Chondrocyte (in vitro differentiated cells): Measurements from ENCODE around the gene SVEP1. TPM values are rescaled to one million over a fixed set of nuclear protein-coding genes. Genes with fewer than 3 reads are reported as not detected.

Source experiments
- DNase-seq: peaks from one replicate; pipeline ENCODE4 v3.0.0; 2021; ENCODE audit warnings: mixed read lengths, low spot score
- H3K27ac Mint-ChIP-seq: one replicate; pipeline ENCODE4 v1.8.0; 2021; ENCODE audit warnings: mild to moderate bottlenecking, moderate library complexity, mixed read lengths; ENCODE audit not compliant: unreplicated experiment
- H3K27me3 Mint-ChIP-seq: 2 replicates; pipeline ENCODE4 v1.8.0; 2021; ENCODE audit warnings: low read depth, mixed read lengths
- H3K36me3 Mint-ChIP-seq: 2 replicates; pipeline ENCODE4 v1.8.0; 2021; ENCODE audit warnings: low read depth, mixed read lengths
- H3K4me1 Mint-ChIP-seq: 2 replicates; pipeline ENCODE4 v1.8.0; 2021; ENCODE audit warnings: low read depth, mild to moderate bottlenecking, mixed read lengths
- H3K4me3 Mint-ChIP-seq: one replicate; pipeline ENCODE4 v1.8.0; 2021; ENCODE audit warnings: mild to moderate bottlenecking, moderate library complexity, mixed read lengths; ENCODE audit not compliant: unreplicated experiment
- H3K9me3 Mint-ChIP-seq: 2 replicates; pipeline ENCODE4 v1.8.0; 2021; ENCODE audit warnings: low read depth, mixed read lengths
- total RNA-seq: library from RNA; stranded (reverse); gene quantifications from 3 replicates; pipeline ENCODE4 v1.2.1, GENCODE V29; 2021
- TF ChIP-seq, protein P1 (sequence below): fragments of 200-600 bp; sonication (generic); IDR thresholded peaks from 2 replicates; pipeline ENCODE4 v1.5.0; 2021; ENCODE audit warnings: antibody characterized with exemption, mild to moderate bottlenecking, moderate library complexity

The SVEP1 gene
- total RNA-seq, 1 donor from 2014 or later = 0.72 TPM

DNA sequence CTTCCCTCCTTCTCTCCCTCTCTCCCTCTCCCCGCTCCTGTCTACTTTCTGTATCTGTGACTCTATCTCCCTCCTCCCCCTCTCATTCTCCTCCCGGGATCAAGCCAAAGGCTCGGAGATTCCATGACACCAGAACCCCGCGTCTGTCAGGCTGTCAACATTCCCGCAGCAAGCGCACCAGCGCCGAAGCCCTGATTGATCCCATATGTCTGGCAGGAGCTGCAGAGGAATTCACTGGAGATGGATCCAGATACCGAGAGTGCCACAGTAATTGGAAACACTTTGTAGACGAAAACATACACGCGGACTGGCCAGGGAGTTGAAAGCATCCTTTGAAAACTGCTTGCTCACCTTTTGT, 300 bp upstream of the SVEP1 start:
- H3K36me3 Mint-ChIP-seq = no peaks in the 10 kb centered on the region
- TF ChIP-seq, protein P1, sequence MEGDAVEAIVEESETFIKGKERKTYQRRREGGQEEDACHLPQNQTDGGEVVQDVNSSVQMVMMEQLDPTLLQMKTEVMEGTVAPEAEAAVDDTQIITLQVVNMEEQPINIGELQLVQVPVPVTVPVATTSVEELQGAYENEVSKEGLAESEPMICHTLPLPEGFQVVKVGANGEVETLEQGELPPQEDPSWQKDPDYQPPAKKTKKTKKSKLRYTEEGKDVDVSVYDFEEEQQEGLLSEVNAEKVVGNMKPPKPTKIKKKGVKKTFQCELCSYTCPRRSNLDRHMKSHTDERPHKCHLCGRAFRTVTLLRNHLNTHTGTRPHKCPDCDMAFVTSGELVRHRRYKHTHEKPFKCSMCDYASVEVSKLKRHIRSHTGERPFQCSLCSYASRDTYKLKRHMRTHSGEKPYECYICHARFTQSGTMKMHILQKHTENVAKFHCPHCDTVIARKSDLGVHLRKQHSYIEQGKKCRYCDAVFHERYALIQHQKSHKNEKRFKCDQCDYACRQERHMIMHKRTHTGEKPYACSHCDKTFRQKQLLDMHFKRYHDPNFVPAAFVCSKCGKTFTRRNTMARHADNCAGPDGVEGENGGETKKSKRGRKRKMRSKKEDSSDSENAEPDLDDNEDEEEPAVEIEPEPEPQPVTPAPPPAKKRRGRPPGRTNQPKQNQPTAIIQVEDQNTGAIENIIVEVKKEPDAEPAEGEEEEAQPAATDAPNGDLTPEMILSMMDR = peak; percentile 36
- H3K27ac Mint-ChIP-seq = peak overlapping the region; percentile 8

DNA sequence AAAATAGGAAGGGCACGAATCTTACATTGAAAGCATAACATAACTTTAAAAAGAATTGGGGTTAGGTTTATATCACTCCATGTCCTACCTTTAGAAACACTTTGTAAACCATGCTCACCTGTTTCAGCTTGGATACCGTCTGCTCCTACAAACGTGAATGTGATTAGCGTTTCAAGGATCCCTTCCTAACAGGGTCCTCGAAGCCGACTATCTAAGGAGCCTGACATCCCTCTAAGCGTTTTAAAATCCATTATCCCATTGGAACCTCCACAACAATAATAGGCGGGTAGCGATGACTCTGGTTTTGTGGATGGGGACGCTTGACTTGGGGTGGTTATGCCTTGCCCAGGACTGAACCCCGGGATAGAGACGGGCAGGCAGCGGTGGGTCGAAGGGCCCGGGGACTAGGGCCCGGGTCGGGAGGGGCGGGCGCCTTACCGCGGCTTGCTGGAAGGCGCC, 937 bp downstream of the SVEP1 start:
- peak overlapping the region; percentile 93 for H3K4me3 Mint-ChIP-seq
- no peak overlapping the region for H3K27ac Mint-ChIP-seq
- TF ChIP-seq, protein P1 = no peak
- H3K36me3 Mint-ChIP-seq = no peaks in the 10 kb centered on the region
- H3K27me3 Mint-ChIP-seq = peaks cover 2% of the 10 kb centered on the region
- peaks cover 29% of the 10 kb centered on the region for H3K4me1 Mint-ChIP-seq
- no peak for DNase-seq
- peaks cover 2% of the 10 kb centered on the region for H3K9me3 Mint-ChIP-seq

More for the DNA sequence above, 300 bp upstream of the SVEP1 start:
- no peak for DNase-seq
- Mint-ChIP-seq H3K9me3 (peaks cover 2% of the 10 kb centered on the region), H3K4me3 (peak overlapping the region; percentile 93), H3K27me3 (peaks cover 2% of the 10 kb centered on the region), H3K4me1 (peaks cover 28% of the 10 kb centered on the region)

DNA sequence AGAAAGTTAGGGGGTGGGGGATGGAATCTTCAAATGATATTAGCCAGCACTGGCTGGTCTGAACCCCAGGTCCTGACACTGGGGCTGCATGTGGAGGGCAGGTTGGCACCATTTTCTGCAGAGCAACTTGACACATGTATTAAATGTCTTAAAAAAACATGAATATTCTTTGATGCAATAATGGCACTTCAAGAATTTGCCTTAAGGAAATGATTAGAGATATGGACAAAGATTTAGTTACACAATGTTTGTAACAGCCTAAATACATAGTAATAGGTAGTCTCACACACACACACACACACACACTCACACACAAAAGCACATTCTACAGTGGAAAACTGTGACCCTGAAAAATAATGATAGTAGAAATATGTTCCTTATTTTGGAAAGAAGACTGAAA, 3.6 kb downstream of the SVEP1 start:
- TF ChIP-seq, protein P1 = no peak
- H3K27ac Mint-ChIP-seq = no peak overlapping the region
- H3K27me3 Mint-ChIP-seq = peaks cover 2% of the 10 kb centered on the region
- no peaks in the 10 kb centered on the region for H3K36me3 Mint-ChIP-seq
- DNase-seq = no peak
- no peak overlapping the region for H3K4me3 Mint-ChIP-seq
- H3K9me3 Mint-ChIP-seq = peaks cover 2% of the 10 kb centered on the region
- peaks cover 33% of the 10 kb centered on the region for H3K4me1 Mint-ChIP-seq

DNA sequence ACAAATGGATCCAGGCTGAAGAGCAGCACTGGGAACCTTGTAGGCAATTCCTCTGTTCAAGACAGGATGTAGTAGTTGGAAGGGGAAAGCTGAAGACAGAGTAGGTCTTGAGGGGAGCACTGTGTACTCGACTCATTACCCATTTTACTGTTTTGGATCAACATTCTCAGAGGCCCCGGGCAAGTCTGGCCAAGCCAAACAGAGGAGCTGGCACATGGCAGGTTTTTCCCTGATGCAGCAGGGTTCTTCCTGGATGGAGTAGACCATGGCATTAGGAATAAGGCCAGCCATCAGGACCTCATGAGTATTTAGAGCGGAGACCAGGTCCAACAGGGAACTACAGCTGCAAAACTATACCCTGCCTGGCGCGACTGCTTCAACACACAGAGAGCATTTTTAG, 4.4 kb downstream of the SVEP1 start:
- Mint-ChIP-seq H3K36me3 (no peaks in the 10 kb centered on the region), H3K4me1 (peaks cover 31% of the 10 kb centered on the region), H3K27ac (no peak overlapping the region), H3K4me3 (no peak overlapping the region), H3K27me3 (peaks cover 2% of the 10 kb centered on the region), H3K9me3 (peaks cover 2% of the 10 kb centered on the region)
- no peak for DNase-seq
- TF ChIP-seq, protein P1 = no peak

DNA sequence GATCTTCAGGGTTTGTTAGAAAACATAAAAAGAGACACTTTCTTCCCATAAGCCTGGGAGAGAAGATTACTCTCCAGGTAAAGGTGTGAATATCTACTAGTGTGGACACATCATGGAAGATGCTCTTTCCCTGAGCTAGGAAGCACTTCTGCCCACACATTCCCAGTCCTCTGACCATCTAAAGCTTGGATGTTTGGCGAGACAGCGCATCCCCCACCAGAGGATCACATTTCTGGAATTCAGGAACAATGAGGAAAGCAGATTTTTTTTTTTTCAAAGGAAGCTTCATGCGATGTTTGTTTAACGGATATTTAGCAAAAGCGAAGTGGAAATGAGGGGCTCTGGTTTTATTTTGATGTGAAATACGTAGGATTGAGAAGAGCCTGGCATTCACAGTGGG, 6.2 kb downstream of the SVEP1 start:
- Mint-ChIP-seq H3K4me1 (peaks cover 19% of the 10 kb centered on the region), H3K27me3 (peaks cover 2% of the 10 kb centered on the region), H3K27ac (no peak overlapping the region), H3K36me3 (no peaks in the 10 kb centered on the region), H3K4me3 (no peak overlapping the region), H3K9me3 (peaks cover 2% of the 10 kb centered on the region)
- no peak for DNase-seq
- TF ChIP-seq, protein P1 = no peak
